Right cardiac atrium (tissue), 5 donors: Measurements from ENCODE around the gene ELSPBP1. TPM values are rescaled to one million over a fixed set of nuclear protein-coding genes. Genes with fewer than 3 reads are reported as not detected.

Experiments
- ATAC-seq, 2 donors: fragments of 200-7000 bp; cut with Tn5 transposase; one replicate each; pipeline versions ENCODE4 v1.8.0 to v1.9.1; 2020; ENCODE audit warnings: moderate library complexity in 2 of 2, mild to moderate bottlenecking in 1 of 2
- DNase-seq, 3 donors: peaks; one replicate each; pipeline ENCODE4 v3.0.0-alpha.2; 2020
- H3K27ac ChIP-seq: one replicate; pipeline ENCODE4 v1.5.1; 2013; ENCODE audit warnings: mild to moderate bottlenecking, low read length, control low read depth, moderate library complexity
- H3K27me3 ChIP-seq: one replicate; pipeline ENCODE4 v1.6.1; 2013; ENCODE audit not compliant: control insufficient read depth, insufficient read depth
- H3K4me1 ChIP-seq: one replicate; pipeline ENCODE4 v1.6.1; 2013; ENCODE audit warnings: low read length; ENCODE audit not compliant: control insufficient read depth, insufficient read depth
- H3K4me3 ChIP-seq: one replicate; pipeline ENCODE4 v1.5.1; 2013; ENCODE audit warnings: low read length, control low read depth
- H3K9me3 ChIP-seq: one replicate; pipeline ENCODE4 v1.6.1; 2013; ENCODE audit warnings: low read length; ENCODE audit not compliant: control insufficient read depth
- WGBS: extraction: QIAGEN DNeasy Blood & Tissue Kit; methylation state at CpG from one replicate; pipeline ENCODE4 v1.1.7; 2013; 5-methylcytosine and 5-hydroxymethylcytosine counted together
- intact Hi-C, 4 donors: fragments of 100-400 bp; cut with DNase I; formaldehyde crosslinking; loops; one replicate each; pipeline versions ENCODE4 v1.11.0 to v1.14.0; 2022 to 2023
- polyA plus RNA-seq: library from polyadenylated mRNA; stranded (reverse); fragments of 200-250 nt; gene quantifications from one replicate; pipeline ENCODE4 v1.2.3, GENCODE V29; 2013
- total RNA-seq, 4 donors: library from RNA; stranded (reverse); fragmentation: NEBNext Ultra II Directional; extraction: Animal tissue kit (Norgen Biotek cat#: 25700); gene quantifications; one replicate each; pipeline ENCODE4 v1.2.1, GENCODE V29; 2021
- donor health status: healthy with polysubstance abuse.
- donor health status: DM: no; HTN: yes; CAD: no.
- donor health status: DM: no; HTN: no; CAD: no.
- donor health status: DM: no; HTN: yes; CAD: no; lungs with severe emphysema.
- donor health status: DM: yes; HTN: yes; CAD: no.

The ELSPBP1 gene
- total and polyA plus RNA-seq, 5 donors: not detected

GRCh38 chr19:48006762-48007161, 12.3 kb downstream of the ELSPBP1 start:
- no peaks in the 10 kb centered on the region for H3K27me3 ChIP-seq
- WGBS: 83% methylated on average over 6 of the region's 6 CpGs
- no peak overlapping the region for H3K4me3 ChIP-seq
- intact Hi-C loops: no loop called here
- DNase-seq (no peak), ATAC-seq (no peak)
- H3K27ac ChIP-seq: no peak overlapping the region
- H3K4me1 ChIP-seq: no peaks in the 10 kb centered on the region
- H3K9me3 ChIP-seq: no peaks in the 10 kb centered on the region

GRCh38 chr19:48010932-48011758, 16.7 kb downstream of the ELSPBP1 start:
- Histone ChIP-seq H3K27me3 (no peaks in the 10 kb centered on the region), H3K4me1 (no peaks in the 10 kb centered on the region), H3K9me3 (no peaks in the 10 kb centered on the region), H3K4me3 (no peak overlapping the region), H3K27ac (no peak overlapping the region)
- no peak for ATAC-seq
- 87% methylated on average over 11 of the region's 11 CpGs for WGBS
- intact Hi-C loops: no loop called here
- DNase-seq: no peak

- no peak overlapping the region for H3K27ac ChIP-seq
- no peaks in the 10 kb centered on the region for H3K4me1 ChIP-seq
- no peaks in the 10 kb centered on the region for H3K9me3 ChIP-seq
- no peak overlapping the region for H3K4me3 ChIP-seq
- ATAC-seq (no peak), DNase-seq (no peak)
- H3K27me3 ChIP-seq: no peaks in the 10 kb centered on the region
- intact Hi-C loops: no loop called here
- 77% methylated on average over 3 of the region's 3 CpGs for WGBS
Observed at GRCh38 chr19:48020686-48021085, 26.3 kb downstream of the ELSPBP1 start.

- Histone ChIP-seq H3K9me3 (no peaks in the 10 kb centered on the region), H3K4me3 (no peak overlapping the region), H3K4me1 (no peaks in the 10 kb centered on the region), H3K27me3 (no peaks in the 10 kb centered on the region), H3K27ac (no peak overlapping the region)
- intact Hi-C loops: no loop called here
- WGBS: 63% methylated on average over 2 of the region's 2 CpGs
- ATAC-seq (no peak), DNase-seq (no peak)
Observed at GRCh38 chr19:48023011-48023410, 28.6 kb downstream of the ELSPBP1 start.

GRCh38 chr19:48023518-48023917, 29.1 kb downstream of the ELSPBP1 start:
- 89% methylated on average over 3 of the region's 3 CpGs for WGBS
- no peak for ATAC-seq
- Histone ChIP-seq H3K27ac (no peak overlapping the region), H3K4me3 (no peak overlapping the region), H3K27me3 (no peaks in the 10 kb centered on the region), H3K4me1 (no peaks in the 10 kb centered on the region), H3K9me3 (no peaks in the 10 kb centered on the region)
- no peak for DNase-seq
- intact Hi-C loops: no loop called here

- Histone ChIP-seq H3K4me1 (no peaks in the 10 kb centered on the region), H3K9me3 (no peaks in the 10 kb centered on the region), H3K27ac (no peak overlapping the region), H3K4me3 (no peak overlapping the region), H3K27me3 (peaks cover 2% of the 10 kb centered on the region)
- no peak for ATAC-seq
- no peak for DNase-seq
- intact Hi-C loops: no loop called here
- 73% methylated on average over 3 of the region's 3 CpGs for WGBS
Observed at GRCh38 chr19:48025480-48025879, 31.0 kb downstream of the ELSPBP1 start.

- Histone ChIP-seq H3K4me1 (no peaks in the 10 kb centered on the region), H3K27me3 (peaks cover 2% of the 10 kb centered on the region), H3K27ac (no peak overlapping the region), H3K9me3 (no peaks in the 10 kb centered on the region), H3K4me3 (no peak overlapping the region)
- ATAC-seq (no peak), DNase-seq (no peak)
- intact Hi-C loops: no loop called here
- 78% methylated on average over 7 of the region's 7 CpGs for WGBS
Observed at GRCh38 chr19:48029431-48029830, 35.0 kb downstream of the ELSPBP1 start.

- DNase-seq (no peak), ATAC-seq (no peak)
- Histone ChIP-seq H3K4me3 (no peak overlapping the region), H3K4me1 (no peaks in the 10 kb centered on the region), H3K27ac (no peak overlapping the region), H3K9me3 (no peaks in the 10 kb centered on the region), H3K27me3 (peaks cover 2% of the 10 kb centered on the region)
- intact Hi-C loops: no loop called here
- WGBS: 51% methylated on average over 10 of the region's 10 CpGs
Observed at GRCh38 chr19:48030073-48030472, 35.6 kb downstream of the ELSPBP1 start.

GRCh38 chr19:48033604-48034003, 39.2 kb downstream of the ELSPBP1 start:
- Histone ChIP-seq H3K27ac (no peak overlapping the region), H3K9me3 (no peaks in the 10 kb centered on the region), H3K4me1 (no peaks in the 10 kb centered on the region), H3K4me3 (no peak overlapping the region), H3K27me3 (peaks cover 2% of the 10 kb centered on the region)
- WGBS: 67% methylated on average over 5 of the region's 5 CpGs
- intact Hi-C loops: no loop called here
- no peak for DNase-seq
- no peak for ATAC-seq

- intact Hi-C loops: no loop called here
- Histone ChIP-seq H3K27me3 (no peaks in the 10 kb centered on the region), H3K27ac (no peak overlapping the region), H3K4me3 (no peak overlapping the region), H3K9me3 (no peaks in the 10 kb centered on the region), H3K4me1 (no peaks in the 10 kb centered on the region)
- DNase-seq (no peak), ATAC-seq (no peak)
- 88% methylated on average over 2 of the region's 2 CpGs for WGBS
Observed at GRCh38 chr19:48036765-48037164, 42.3 kb downstream of the ELSPBP1 start.

- intact Hi-C loops: no loop called here
- 49% methylated on average over 2 of the region's 2 CpGs for WGBS
- H3K9me3 ChIP-seq: no peaks in the 10 kb centered on the region
- no peak overlapping the region for H3K27ac ChIP-seq
- ATAC-seq: no peak
- H3K4me3 ChIP-seq: no peak overlapping the region
- no peak for DNase-seq
- no peaks in the 10 kb centered on the region for H3K27me3 ChIP-seq
- no peaks in the 10 kb centered on the region for H3K4me1 ChIP-seq
Observed at GRCh38 chr19:48041877-48042580, 47.6 kb downstream of the ELSPBP1 start.
